Measurements from ENCODE around the gene LRATD1.

LRATD1 gene

GRCh38 chr2:14647714-14648113 lies 15.2 kb downstream of the LRATD1 start:
- Histone ChIP-seq H3K4me1 (ENCODE audit: low read length) (0 out of 2 replicates have a peak, but pooled peaks cover 4% of the 10 kb centered on the region), H3K4me2 (ENCODE audit: low read length) (no peak overlapping the region), H3K36me3 (replicated peaks; ENCODE audit: low read depth, low read length) (no peaks in the 10 kb centered on the region), H4K20me1 (ENCODE audit: insufficient read depth, low read length) (no peaks in the 10 kb centered on the region), H3K79me2 (ENCODE audit: low read length) (no peaks in the 10 kb centered on the region), H3K27ac (ENCODE audit: low read length) (no peak overlapping the region), H2AFZ (ENCODE audit: low read depth, low read length) (no peak overlapping the region), H3K27me3 (ENCODE audit: low read depth, low read length) (no peaks in the 10 kb centered on the region), H3K4me3 (ENCODE audit: low read length) (no peak overlapping the region), H3K9me3 (ENCODE audit: insufficient read depth, low read length) (no peaks in the 10 kb centered on the region), H3K9ac (ENCODE audit: low read length) (no peak overlapping the region)
- TF ChIP-seq CTCF (IDR thresholded peaks at IDR 0.05; ENCODE audit: low read depth, low read length) (no peak), EZH2phosphoT487 (IDR thresholded peaks at IDR 0.05; ENCODE audit: low read depth) (no peak)

- H3K27ac ChIP-seq (ENCODE audit: low read length) = no peak overlapping the region
- H2AFZ ChIP-seq (ENCODE audit: low read depth, low read length) = no peak overlapping the region
- H3K36me3 ChIP-seq (replicated peaks; ENCODE audit: low read depth, low read length) = no peaks in the 10 kb centered on the region
- TF ChIP-seq CTCF (IDR thresholded peaks at IDR 0.05; ENCODE audit: low read depth, low read length) = no peak
- TF ChIP-seq EZH2phosphoT487 (IDR thresholded peaks at IDR 0.05; ENCODE audit: low read depth) = no peak
- H3K79me2 ChIP-seq (ENCODE audit: low read length) = no peaks in the 10 kb centered on the region
- H3K4me1 ChIP-seq (ENCODE audit: low read length) = peaks cover 25% of the 10 kb centered on the region
- no peak overlapping the region for H3K9ac ChIP-seq (ENCODE audit: low read length)
- no peaks in the 10 kb centered on the region for H3K9me3 ChIP-seq (ENCODE audit: insufficient read depth, low read length)
- H3K27me3 ChIP-seq (ENCODE audit: low read depth, low read length) = no peaks in the 10 kb centered on the region
- H3K4me3 ChIP-seq (ENCODE audit: low read length) = no peak overlapping the region
- no peak overlapping the region for H3K4me2 ChIP-seq (ENCODE audit: low read length)
- no peaks in the 10 kb centered on the region for H4K20me1 ChIP-seq (ENCODE audit: insufficient read depth, low read length)
These were observed 17.5 kb downstream of the LRATD1 start for GRCh38 chr2:14650066-14650465.

- H3K9me3 ChIP-seq (ENCODE audit: insufficient read depth, low read length) = no peaks in the 10 kb centered on the region
- no peaks in the 10 kb centered on the region for H3K27me3 ChIP-seq (ENCODE audit: low read depth, low read length)
- peak overlapping the region; percentile 62 for H3K27ac ChIP-seq (ENCODE audit: low read length)
- TF ChIP-seq EZH2phosphoT487 (IDR thresholded peaks at IDR 0.05; ENCODE audit: low read depth) = no peak
- no peak for TF ChIP-seq CTCF (IDR thresholded peaks at IDR 0.05; ENCODE audit: low read depth, low read length)
- H3K4me1 ChIP-seq (ENCODE audit: low read length) = peaks cover 40% of the 10 kb centered on the region
- peak overlapping the region; percentile 76 for H3K4me2 ChIP-seq (ENCODE audit: low read length)
- no peak overlapping the region for H2AFZ ChIP-seq (ENCODE audit: low read depth, low read length)
- peak overlapping the region; percentile 50 for H3K4me3 ChIP-seq (ENCODE audit: low read length)
- H3K79me2 ChIP-seq (ENCODE audit: low read length) = no peaks in the 10 kb centered on the region
- H3K36me3 ChIP-seq (replicated peaks; ENCODE audit: low read depth, low read length) = no peaks in the 10 kb centered on the region
- no peak overlapping the region for H3K9ac ChIP-seq (ENCODE audit: low read length)
- no peaks in the 10 kb centered on the region for H4K20me1 ChIP-seq (ENCODE audit: insufficient read depth, low read length)
These were observed 22.3 kb downstream of the LRATD1 start for GRCh38 chr2:14654835-14655282.

GRCh38 chr2:14656146-14656545 lies 23.6 kb downstream of the LRATD1 start:
- Histone ChIP-seq H3K9ac (ENCODE audit: low read length) (no peak overlapping the region), H3K4me2 (ENCODE audit: low read length) (no peak overlapping the region), H4K20me1 (ENCODE audit: insufficient read depth, low read length) (no peaks in the 10 kb centered on the region), H3K4me1 (ENCODE audit: low read length) (peaks cover 40% of the 10 kb centered on the region), H3K27me3 (ENCODE audit: low read depth, low read length) (no peaks in the 10 kb centered on the region), H3K4me3 (ENCODE audit: low read length) (no peak overlapping the region), H2AFZ (ENCODE audit: low read depth, low read length) (no peak overlapping the region), H3K9me3 (ENCODE audit: insufficient read depth, low read length) (no peaks in the 10 kb centered on the region), H3K27ac (ENCODE audit: low read length) (no peak overlapping the region), H3K79me2 (ENCODE audit: low read length) (no peaks in the 10 kb centered on the region), H3K36me3 (replicated peaks; ENCODE audit: low read depth, low read length) (no peaks in the 10 kb centered on the region)
- TF ChIP-seq CTCF (IDR thresholded peaks at IDR 0.05; ENCODE audit: low read depth, low read length) (no peak), EZH2phosphoT487 (IDR thresholded peaks at IDR 0.05; ENCODE audit: low read depth) (no peak)

Measured in OCI-LY3 (cell line).